Progenitor cell of endocrine pancreas (in vitro differentiated cells): ENCODE data around the gene HSPB7. TPM values are rescaled to one million over a fixed set of nuclear protein-coding genes. Genes with fewer than 3 reads are reported as not detected.

Source experiments
- DNase-seq: peaks from one replicate; pipeline ENCODE4 v3.0.0; 2021; ENCODE audit warnings: low spot score; ENCODE audit not compliant: unreplicated experiment
- H3K27ac Mint-ChIP-seq: 2 replicates; pipeline ENCODE4 v1.8.0; 2021; ENCODE audit warnings: mild to moderate bottlenecking, moderate library complexity, mixed read lengths
- H3K27me3 Mint-ChIP-seq: 2 replicates; pipeline ENCODE4 v1.8.0; 2021; ENCODE audit warnings: mixed read lengths
- H3K36me3 Mint-ChIP-seq: 2 replicates; pipeline ENCODE4 v1.8.0; 2022; ENCODE audit warnings: mixed read lengths; ENCODE audit not compliant: insufficient read depth
- H3K4me1 Mint-ChIP-seq: 2 replicates; pipeline ENCODE4 v1.8.0; 2021; ENCODE audit warnings: low read depth, mixed read lengths
- H3K4me3 Mint-ChIP-seq: 2 replicates; pipeline ENCODE4 v1.8.0; 2021; ENCODE audit warnings: low read depth, mild to moderate bottlenecking, moderate library complexity, mixed read lengths
- H3K9me3 Mint-ChIP-seq: 2 replicates; pipeline ENCODE4 v1.8.0; 2021; ENCODE audit warnings: low read depth, mixed read lengths
- total RNA-seq: library from RNA; stranded (reverse); gene quantifications from 2 replicates; pipeline ENCODE4 v1.2.1, GENCODE V29; 2021
- TF ChIP-seq, protein P1 (sequence below): fragments of 200-600 bp; sonication (generic); IDR thresholded peaks from one replicate; pipeline ENCODE4 v1.5.0; 2021; ENCODE audit warnings: antibody characterized with exemption, mild to moderate bottlenecking; ENCODE audit not compliant: unreplicated experiment

The HSPB7 gene
- total RNA-seq, 1 donor from 2014 or later, result not detected

DNA sequence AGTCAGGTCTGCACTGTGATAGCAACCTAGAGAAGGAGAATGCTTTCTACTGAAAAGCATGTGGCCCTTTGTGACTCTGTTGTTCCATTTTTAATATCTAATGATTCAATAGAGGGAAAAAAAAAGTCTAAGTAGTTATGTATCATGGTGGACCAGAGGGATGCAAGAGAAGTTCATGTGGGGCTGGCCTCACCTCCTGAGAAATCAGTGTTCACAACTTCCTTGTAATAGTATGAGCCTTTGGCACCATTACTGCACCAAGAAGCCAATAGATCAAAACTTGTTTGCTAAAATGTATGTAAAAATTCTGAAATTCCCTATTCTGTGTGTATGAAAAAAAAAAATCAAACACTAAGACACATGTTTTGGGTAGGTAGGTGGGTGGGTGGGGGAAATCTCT is 46.9 kb downstream of the HSPB7 start:
- no peak overlapping the region for H3K27ac Mint-ChIP-seq
- H3K4me1 Mint-ChIP-seq, result peaks cover 6% of the 10 kb centered on the region
- DNase-seq, result no peak
- H3K27me3 Mint-ChIP-seq, result no peaks in the 10 kb centered on the region
- peaks cover 10% of the 10 kb centered on the region for H3K9me3 Mint-ChIP-seq
- H3K36me3 Mint-ChIP-seq, result peaks cover 38% of the 10 kb centered on the region
- TF ChIP-seq, protein P1, sequence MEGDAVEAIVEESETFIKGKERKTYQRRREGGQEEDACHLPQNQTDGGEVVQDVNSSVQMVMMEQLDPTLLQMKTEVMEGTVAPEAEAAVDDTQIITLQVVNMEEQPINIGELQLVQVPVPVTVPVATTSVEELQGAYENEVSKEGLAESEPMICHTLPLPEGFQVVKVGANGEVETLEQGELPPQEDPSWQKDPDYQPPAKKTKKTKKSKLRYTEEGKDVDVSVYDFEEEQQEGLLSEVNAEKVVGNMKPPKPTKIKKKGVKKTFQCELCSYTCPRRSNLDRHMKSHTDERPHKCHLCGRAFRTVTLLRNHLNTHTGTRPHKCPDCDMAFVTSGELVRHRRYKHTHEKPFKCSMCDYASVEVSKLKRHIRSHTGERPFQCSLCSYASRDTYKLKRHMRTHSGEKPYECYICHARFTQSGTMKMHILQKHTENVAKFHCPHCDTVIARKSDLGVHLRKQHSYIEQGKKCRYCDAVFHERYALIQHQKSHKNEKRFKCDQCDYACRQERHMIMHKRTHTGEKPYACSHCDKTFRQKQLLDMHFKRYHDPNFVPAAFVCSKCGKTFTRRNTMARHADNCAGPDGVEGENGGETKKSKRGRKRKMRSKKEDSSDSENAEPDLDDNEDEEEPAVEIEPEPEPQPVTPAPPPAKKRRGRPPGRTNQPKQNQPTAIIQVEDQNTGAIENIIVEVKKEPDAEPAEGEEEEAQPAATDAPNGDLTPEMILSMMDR, result no peak
- no peak overlapping the region for H3K4me3 Mint-ChIP-seq

DNA sequence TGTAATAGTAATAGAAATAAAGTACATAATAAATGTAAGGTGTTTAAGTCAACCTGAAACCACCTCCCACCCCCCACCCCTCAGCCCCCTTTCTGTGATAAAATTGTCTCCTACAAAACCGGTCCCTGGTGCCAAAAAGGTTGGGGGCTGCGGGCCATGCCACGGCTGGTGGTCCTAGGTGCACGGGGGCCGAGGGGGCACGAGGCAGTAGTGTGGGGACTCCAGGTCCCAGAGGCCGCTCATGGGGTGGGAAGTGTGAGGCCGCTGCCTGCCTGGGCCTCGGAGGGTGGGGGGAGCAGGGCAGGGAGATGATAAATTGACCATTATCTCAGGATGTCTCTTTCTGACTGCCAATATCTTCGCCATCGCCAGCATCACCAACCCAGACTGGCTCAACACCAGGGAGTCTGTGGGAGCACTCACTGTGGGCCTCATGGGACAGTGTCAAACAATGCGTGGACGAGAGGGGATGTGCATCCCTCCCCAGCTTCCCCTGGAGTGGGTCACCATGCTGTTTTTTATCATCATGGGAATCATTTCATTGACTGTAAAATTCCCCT is 48.4 kb downstream of the HSPB7 start:
- TF ChIP-seq, protein P1, result no peak
- no peak for DNase-seq
- Mint-ChIP-seq H3K36me3 (peaks cover 44% of the 10 kb centered on the region), H3K4me1 (no peaks in the 10 kb centered on the region), H3K27me3 (no peaks in the 10 kb centered on the region), H3K9me3 (peaks cover 10% of the 10 kb centered on the region), H3K27ac (no peak overlapping the region), H3K4me3 (no peak overlapping the region)

DNA sequence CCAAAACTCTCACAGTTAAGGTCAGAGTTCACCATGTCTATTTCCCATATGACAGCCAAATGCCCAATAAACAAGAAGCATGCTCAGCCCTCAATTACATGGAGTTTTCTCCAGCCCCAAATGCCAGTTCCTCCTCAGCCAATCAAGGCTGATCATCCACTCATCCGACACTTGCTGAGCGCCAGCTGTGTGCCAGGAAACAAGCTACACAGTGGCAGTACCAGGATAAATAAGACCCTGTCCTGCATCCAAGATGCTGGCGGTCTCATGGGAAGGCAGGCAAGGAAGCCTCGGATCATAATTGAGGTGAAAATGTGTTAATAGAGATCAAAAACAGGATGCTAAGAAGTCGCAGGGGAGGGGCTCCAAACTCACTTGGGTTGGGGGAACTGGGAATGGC is 49.7 kb downstream of the HSPB7 start:
- peaks cover 44% of the 10 kb centered on the region for H3K36me3 Mint-ChIP-seq

DNA sequence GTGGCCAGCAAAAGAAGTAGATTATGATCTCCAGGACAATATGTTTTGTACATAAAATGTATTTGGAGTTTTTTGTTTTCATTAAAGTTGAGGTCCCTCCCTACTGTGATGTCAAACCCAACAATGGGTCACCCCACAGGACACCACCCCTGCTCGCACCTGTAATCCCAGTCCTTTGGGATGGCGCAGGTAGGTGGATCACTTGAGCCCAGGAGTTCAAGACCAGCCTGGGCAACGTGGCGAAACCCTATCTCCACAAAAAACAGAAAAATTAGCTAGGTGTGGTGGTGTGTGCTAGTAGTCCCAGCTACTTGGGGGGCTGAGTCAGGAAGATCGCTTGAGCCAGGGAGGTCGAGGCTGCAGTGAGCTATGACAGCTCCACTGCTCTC is 50.9 kb downstream of the HSPB7 start:
- Mint-ChIP-seq H3K27me3 (no peaks in the 10 kb centered on the region), H3K4me1 (no peaks in the 10 kb centered on the region), H3K9me3 (peaks cover 10% of the 10 kb centered on the region), H3K27ac (no peak overlapping the region), H3K36me3 (peaks cover 37% of the 10 kb centered on the region), H3K4me3 (no peak overlapping the region)
- no peak for DNase-seq
- TF ChIP-seq, protein P1, result no peak

More for the DNA sequence above, 49.7 kb downstream of the HSPB7 start:
- H3K4me3 Mint-ChIP-seq, result no peak overlapping the region
- no peaks in the 10 kb centered on the region for H3K27me3 Mint-ChIP-seq
- H3K4me1 Mint-ChIP-seq, result no peaks in the 10 kb centered on the region
- H3K9me3 Mint-ChIP-seq, result peaks cover 10% of the 10 kb centered on the region
- DNase-seq, result no peak
- H3K27ac Mint-ChIP-seq, result no peak overlapping the region
- TF ChIP-seq, protein P1, result no peak

DNA sequence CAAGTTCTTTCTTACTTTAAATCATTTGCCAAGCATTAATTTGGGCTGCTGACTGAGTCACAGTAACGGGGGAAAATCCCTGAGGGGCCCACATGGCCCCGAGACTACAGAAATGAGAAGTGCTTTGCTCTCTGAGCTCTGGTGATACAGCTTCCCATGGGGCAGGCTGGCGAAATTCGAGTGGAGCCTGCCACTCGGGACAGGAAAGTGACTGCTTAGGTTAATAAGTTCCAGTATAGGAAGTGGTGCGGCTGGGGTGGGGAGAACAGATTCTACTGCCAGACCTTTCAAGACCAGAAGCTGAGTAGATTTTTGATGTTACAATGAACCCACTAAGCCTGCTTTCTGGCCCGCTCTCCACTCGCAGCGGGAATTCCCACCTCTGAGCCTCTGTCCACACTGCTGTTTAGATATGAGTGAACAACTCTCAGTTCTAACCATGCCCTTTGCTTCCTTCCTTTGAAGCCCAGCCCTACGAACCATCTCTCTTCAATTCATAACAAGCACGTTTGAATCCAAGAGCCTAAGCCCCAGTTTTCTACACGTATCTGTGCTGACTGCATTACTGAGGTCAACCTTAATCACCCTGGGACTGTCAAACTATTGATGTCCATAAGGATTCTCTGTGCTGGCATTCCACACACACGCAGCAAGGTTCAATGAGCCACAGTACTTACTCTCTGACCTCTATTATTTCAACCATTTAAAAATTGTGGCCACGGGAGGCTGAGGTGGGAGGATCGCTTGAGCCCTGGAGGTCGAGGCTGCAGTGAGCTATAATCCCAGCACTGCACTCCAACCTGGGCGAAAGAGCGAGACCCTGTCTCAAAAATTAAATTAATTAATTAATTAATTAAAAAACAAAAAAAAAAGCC is 51.5 kb downstream of the HSPB7 start:
- Mint-ChIP-seq H3K27me3 (no peaks in the 10 kb centered on the region), H3K9me3 (peaks cover 10% of the 10 kb centered on the region), H3K27ac (peak overlapping the region; percentile 54), H3K4me3 (no peak overlapping the region), H3K36me3 (peaks cover 34% of the 10 kb centered on the region), H3K4me1 (peaks cover 4% of the 10 kb centered on the region)
- DNase-seq, result no peak
- TF ChIP-seq, protein P1, result no peak
